B cell (primary cell): ENCODE data around the gene NPAP1.

Experiments used
- CTCF ChIP-seq: fragments of 200-600 bp; IDR thresholded peaks from one replicate; pipeline ENCODE4 v1.8.0; 2022; ENCODE audit warnings: antibody characterized with exemption, mild to moderate bottlenecking
- EZH2 ChIP-seq: IDR thresholded peaks from 2 replicates; pipeline ENCODE4 v1.6.1; 2012; ENCODE audit warnings: borderline replicate concordance, low read depth, mild to moderate bottlenecking, moderate library complexity, low read length; ENCODE audit not compliant: insufficient read depth, poor library complexity, severe bottlenecking

- TF ChIP-seq EZH2 (no peak), CTCF (no peak)
Measured at GRCh38 chr15:24662991-24663390, 12.6 kb upstream of the NPAP1 start.
